ENCODE results near the gene ADK.

ADK gene

GRCh38 chr10:74432841-74433594 lies 282.0 kb downstream of the ADK start:
- TF ChIP-seq SIN3A (IDR thresholded peaks at IDR 0.05; ENCODE audit: borderline replicate concordance, insufficient read depth, low read length) (0 out of 2 replicates have a peak, but pooled peaks have one; percentile 60), FOXP2 (optimal IDR thresholded peaks at IDR 0.05; ENCODE audit: borderline replicate concordance, extremely low read depth, extremely low read length, insufficient read depth) (no peak)

GRCh38 chr10:74433595-74433956 lies 282.6 kb downstream of the ADK start:
- no peak for TF ChIP-seq TAF1 (IDR thresholded peaks at IDR 0.05; ENCODE audit: borderline replicate concordance, insufficient read depth, low read length)
- no peak for TF ChIP-seq FOXP2 (optimal IDR thresholded peaks at IDR 0.05; ENCODE audit: borderline replicate concordance, extremely low read depth, extremely low read length, insufficient read depth)
- no peak for TF ChIP-seq POLR2AphosphoS5 (IDR thresholded peaks at IDR 0.05; ENCODE audit: low read depth, low read length)
- no peak for TF ChIP-seq SIN3A (IDR thresholded peaks at IDR 0.05; ENCODE audit: borderline replicate concordance, insufficient read depth, low read length)
- TF ChIP-seq REST (IDR thresholded peaks at IDR 0.05; ENCODE audit: insufficient read depth in 1 of 2, low read depth in 2 of 2, low read length in 2 of 2) = no peak

GRCh38 chr10:74433993-74434392 lies 283.0 kb downstream of the ADK start:
- TF ChIP-seq POLR2AphosphoS5 (IDR thresholded peaks at IDR 0.05; ENCODE audit: low read depth, low read length) (no peak), SIN3A (IDR thresholded peaks at IDR 0.05; ENCODE audit: borderline replicate concordance, insufficient read depth, low read length) (no peak), FOXP2 (optimal IDR thresholded peaks at IDR 0.05; ENCODE audit: borderline replicate concordance, extremely low read depth, extremely low read length, insufficient read depth) (no peak), REST (IDR thresholded peaks at IDR 0.05; ENCODE audit: insufficient read depth in 1 of 2, low read depth in 2 of 2, low read length in 2 of 2) (no peak), TAF1 (IDR thresholded peaks at IDR 0.05; ENCODE audit: borderline replicate concordance, insufficient read depth, low read length) (no peak)

- no peak for TF ChIP-seq TAF1 (IDR thresholded peaks at IDR 0.05; ENCODE audit: borderline replicate concordance, insufficient read depth, low read length)
- no peak for TF ChIP-seq SIN3A (IDR thresholded peaks at IDR 0.05; ENCODE audit: borderline replicate concordance, insufficient read depth, low read length)
- no peak for TF ChIP-seq POLR2AphosphoS5 (IDR thresholded peaks at IDR 0.05; ENCODE audit: low read depth, low read length)
These were observed 283.5 kb downstream of the ADK start for GRCh38 chr10:74434547-74434946.

- TF ChIP-seq FOXP2 (optimal IDR thresholded peaks at IDR 0.05; ENCODE audit: borderline replicate concordance, extremely low read depth, extremely low read length, insufficient read depth) = no peak
- TF ChIP-seq TAF1 (IDR thresholded peaks at IDR 0.05; ENCODE audit: borderline replicate concordance, insufficient read depth, low read length) = no peak
- no peak for TF ChIP-seq SIN3A (IDR thresholded peaks at IDR 0.05; ENCODE audit: borderline replicate concordance, insufficient read depth, low read length)
- no peak for TF ChIP-seq REST (IDR thresholded peaks at IDR 0.05; ENCODE audit: insufficient read depth in 1 of 2, low read depth in 2 of 2, low read length in 2 of 2)
- no peak for TF ChIP-seq POLR2AphosphoS5 (IDR thresholded peaks at IDR 0.05; ENCODE audit: low read depth, low read length)
These were observed 285.6 kb downstream of the ADK start for GRCh38 chr10:74436523-74437170.

GRCh38 chr10:74437822-74438221 lies 286.8 kb downstream of the ADK start:
- TF ChIP-seq SIN3A (IDR thresholded peaks at IDR 0.05; ENCODE audit: borderline replicate concordance, insufficient read depth, low read length) = no peak
- TF ChIP-seq FOXP2 (optimal IDR thresholded peaks at IDR 0.05; ENCODE audit: borderline replicate concordance, extremely low read depth, extremely low read length, insufficient read depth) = no peak
- TF ChIP-seq TAF1 (IDR thresholded peaks at IDR 0.05; ENCODE audit: borderline replicate concordance, insufficient read depth, low read length) = no peak
- no peak for TF ChIP-seq POLR2AphosphoS5 (IDR thresholded peaks at IDR 0.05; ENCODE audit: low read depth, low read length)
- TF ChIP-seq REST (IDR thresholded peaks at IDR 0.05; ENCODE audit: insufficient read depth in 1 of 2, low read depth in 2 of 2, low read length in 2 of 2) = no peak
